Endodermal cell (in vitro differentiated cells): ENCODE measurements around the gene PAN2. TPM values are rescaled to one million over a fixed set of nuclear protein-coding genes. Genes with fewer than 3 reads are reported as not detected.
A peak's percentile ranks its signal among the peaks of the same experiment; 100 is the strongest.

Experiments used
- DNase-seq: peaks from one replicate; pipeline ENCODE4 v3.0.0-alpha.2; 2017
- H3K27ac ChIP-seq: 2 replicates; pipeline ENCODE4 v1.5.1; 2013; ENCODE audit warnings: mild to moderate bottlenecking, low read depth, low read length, moderate library complexity
- H3K27me3 ChIP-seq: 2 replicates; pipeline ENCODE4 v1.6.1; 2013; ENCODE audit warnings: mild to moderate bottlenecking, low read length, moderate library complexity; ENCODE audit not compliant: insufficient read depth, control insufficient read depth, poor library complexity, severe bottlenecking
- H3K36me3 ChIP-seq: 2 replicates; pipeline ENCODE4 v1.7.0; 2013; ENCODE audit warnings: mild to moderate bottlenecking, low read length, moderate library complexity; ENCODE audit not compliant: control insufficient read depth, insufficient read depth
- H3K4me1 ChIP-seq: one replicate; pipeline ENCODE4 v1.7.0; 2013; ENCODE audit warnings: low read length; ENCODE audit not compliant: control insufficient read depth, insufficient read depth
- H3K4me3 ChIP-seq: 2 replicates; pipeline ENCODE4 v1.5.1; 2013; ENCODE audit warnings: mild to moderate bottlenecking, low read length, moderate library complexity
- H3K9ac ChIP-seq: 2 replicates; pipeline ENCODE4 v1.6.1; 2013; ENCODE audit warnings: mild to moderate bottlenecking, low read length, moderate library complexity; ENCODE audit not compliant: poor library complexity, severe bottlenecking; ENCODE audit errors: extremely low read depth
- H3K9me3 ChIP-seq: 2 replicates; pipeline ENCODE4 v1.6.1; 2013; ENCODE audit warnings: mild to moderate bottlenecking, low read length, moderate library complexity; ENCODE audit not compliant: control insufficient read depth
- H3K27ac Mint-ChIP-seq: 2 replicates; pipeline ENCODE4 v1.8.0; 2020; ENCODE audit warnings: mixed read lengths
- H3K27me3 Mint-ChIP-seq: 2 replicates; pipeline ENCODE4 v1.8.0; 2021; ENCODE audit warnings: mild to moderate bottlenecking, mixed read lengths; ENCODE audit not compliant: insufficient read depth
- H3K36me3 Mint-ChIP-seq: 2 replicates; pipeline ENCODE4 v1.8.0; 2020; ENCODE audit warnings: low read depth, mixed read lengths
- H3K4me1 Mint-ChIP-seq: 2 replicates; pipeline ENCODE4 v1.8.0; 2020; ENCODE audit warnings: mixed read lengths
- H3K4me3 Mint-ChIP-seq: 2 replicates; pipeline ENCODE4 v1.8.0; 2020; ENCODE audit warnings: mild to moderate bottlenecking, moderate library complexity, mixed read lengths
- H3K9me3 Mint-ChIP-seq: 2 replicates; pipeline ENCODE4 v1.8.0; 2020; ENCODE audit warnings: mild to moderate bottlenecking, mixed read lengths
- CTCF ChIP-seq: fragments of 200-600 bp; sonication (generic); conservative IDR thresholded peaks from 2 replicates; pipeline ENCODE4 v1.5.0; 2021; ENCODE audit warnings: antibody characterized with exemption, mild to moderate bottlenecking
- WGBS, 2 experiments: methylation state at CpG; one replicate each; pipeline versions ENCODE4 v1.1.5 to v1.1.7; 2013; ENCODE audit warnings: missing lambda C conversion rate in 2 of 2, mixed read lengths in 1 of 2; ENCODE audit not compliant: insufficient coverage in 1 of 2, insufficient read length in 1 of 2; 5-methylcytosine and 5-hydroxymethylcytosine counted together
- total RNA-seq, 2 donors: library from RNA; stranded (reverse); fragmentation: NEBNext Ultra II Directional in 1 of 2; extraction: Animal tissue kit (Norgen Biotek cat#: 25700) in 1 of 2; gene quantifications; 2 replicates in 1 of 2; 3 replicates in 1 of 2; pipeline ENCODE4 v1.2.1, GENCODE V29; 2021

PAN2 gene
- total RNA-seq, 2 donors from 2014 or later = 66.5 to 90.3 TPM

DNA sequence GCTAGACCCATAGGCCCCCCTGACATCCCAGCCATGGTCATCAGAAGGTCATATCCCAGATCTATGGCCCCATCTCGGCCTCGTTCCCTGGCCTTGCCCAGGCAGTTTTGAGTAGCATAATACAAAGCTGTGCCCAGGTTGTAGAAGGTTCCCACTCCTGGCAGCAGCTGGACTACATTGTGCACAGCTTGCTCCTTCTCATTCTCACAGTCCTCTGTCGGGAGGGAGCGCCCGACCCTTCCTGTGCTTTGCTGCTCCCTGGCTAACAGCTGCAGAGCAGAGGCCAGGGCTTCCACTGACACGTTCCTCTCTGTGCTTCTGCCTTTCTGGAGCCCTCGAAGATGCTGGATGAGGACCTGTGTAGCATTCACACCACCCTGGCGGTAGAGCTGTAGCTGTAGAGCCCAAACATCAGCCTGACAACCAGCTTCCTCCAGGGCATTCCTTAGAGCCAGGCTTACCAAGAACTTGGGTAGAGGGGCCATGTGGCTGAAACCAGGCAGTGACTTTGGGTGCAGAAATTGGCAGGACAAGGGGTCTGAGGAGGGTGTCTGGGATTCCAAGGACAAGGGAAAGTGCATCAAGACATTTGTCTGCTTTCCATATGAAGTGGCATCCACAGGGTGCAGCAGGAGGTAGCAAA is 27.8 kb upstream of the PAN2 start:
- DNase-seq = peak; percentile 43
- no peaks in the 10 kb centered on the region for H3K9me3 Mint-ChIP-seq
- H3K4me1 Mint-ChIP-seq = peaks cover 6% of the 10 kb centered on the region
- no peak for TF ChIP-seq CTCF
- no peak overlapping the region for H3K9ac ChIP-seq
- no peak overlapping the region for H3K27ac ChIP-seq
- H3K4me3 ChIP-seq = no peak overlapping the region
- peak overlapping the region; percentile 88 for H3K4me3 Mint-ChIP-seq
- no peaks in the 10 kb centered on the region for H3K36me3 Mint-ChIP-seq
- 81 to 88% methylated on average over 6 to 8 of the region's 8 CpGs for WGBS, 2 experiments
- H3K27ac Mint-ChIP-seq = peak overlapping the region; percentile 96
- H3K36me3 ChIP-seq = no peaks in the 10 kb centered on the region
- H3K4me1 ChIP-seq = no peaks in the 10 kb centered on the region
- no peaks in the 10 kb centered on the region for H3K27me3 ChIP-seq
- H3K27me3 Mint-ChIP-seq = peaks cover 29% of the 10 kb centered on the region
- no peaks in the 10 kb centered on the region for H3K9me3 ChIP-seq

DNA sequence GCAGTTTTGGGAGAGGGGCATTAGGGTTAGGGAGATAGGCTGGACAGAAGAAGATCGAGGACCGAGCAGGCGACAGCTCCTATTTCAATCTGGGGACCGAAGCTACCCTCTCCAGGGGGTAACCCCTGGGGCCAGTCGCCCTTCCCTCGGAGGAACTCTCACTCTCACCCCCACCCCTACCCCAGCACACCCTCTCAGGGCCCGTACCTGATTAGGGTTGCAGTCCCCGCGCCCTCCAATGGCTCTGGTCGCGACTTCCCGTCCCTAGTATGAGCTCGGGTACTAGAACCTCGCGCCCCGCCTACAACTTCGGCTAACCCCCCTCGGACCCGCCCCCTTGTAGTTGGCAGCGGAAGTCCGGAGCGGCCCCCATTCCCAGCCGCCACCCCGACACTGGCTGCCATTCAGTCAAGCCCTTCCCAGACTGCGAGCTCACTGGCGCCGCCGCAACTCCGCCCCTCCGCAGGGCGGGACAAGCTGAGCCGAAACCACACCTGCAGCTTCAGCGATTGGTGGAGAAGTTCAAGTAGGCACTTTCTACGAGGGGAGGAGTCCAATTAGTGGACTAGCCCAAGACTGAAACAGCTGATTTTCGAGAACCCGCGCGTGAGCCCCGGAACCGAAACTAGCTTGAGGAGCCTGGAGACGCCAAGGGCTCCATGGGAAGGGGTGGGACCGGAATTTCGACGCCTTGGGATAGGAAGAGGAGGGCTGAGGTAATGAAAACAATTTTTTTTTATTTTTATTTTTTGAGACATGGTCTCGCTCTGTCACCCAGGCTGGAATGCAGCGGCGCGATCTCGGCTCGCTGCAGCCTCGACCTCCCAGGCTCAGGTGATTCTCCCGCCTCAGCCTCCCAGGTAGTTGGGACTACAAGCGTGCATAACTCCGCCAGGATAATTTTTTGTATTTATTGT is 26.3 kb upstream of the PAN2 start, which contains the start of gene STAT2:
TSS of gene STAT2 (minus strand) at position 257 of the 917 bp plus-strand sequence. CDS start 3,536 bp downstream, outside the sequence.
- DNase-seq = peak; percentile 100
- peak within 1 kb of the TSS; percentile 74 for H3K9ac ChIP-seq
- Mint-ChIP-seq H3K27me3 (peaks cover 26% of the 10 kb centered on the region), H3K4me1 (peaks cover 6% of the 10 kb centered on the region), H3K9me3 (no peaks in the 10 kb centered on the region), H3K27ac (peak within 1 kb of the TSS; percentile 96), H3K36me3 (peaks cover 8% of the 10 kb centered on the region), H3K4me3 (peak within 1 kb of the TSS; percentile 88)
- peaks cover 12% of the 10 kb centered on the region for H3K36me3 ChIP-seq
- TF ChIP-seq CTCF = no peak
- H3K27ac ChIP-seq = no peak within 1 kb of the TSS
- H3K9me3 ChIP-seq = no peaks in the 10 kb centered on the region
- peak within 1 kb of the TSS; percentile 100 for H3K4me3 ChIP-seq
- 0% methylated on average over 17 to 54 of the region's 54 CpGs for WGBS, 2 experiments
- H3K4me1 ChIP-seq = no peaks in the 10 kb centered on the region
- no peaks in the 10 kb centered on the region for H3K27me3 ChIP-seq

DNA sequence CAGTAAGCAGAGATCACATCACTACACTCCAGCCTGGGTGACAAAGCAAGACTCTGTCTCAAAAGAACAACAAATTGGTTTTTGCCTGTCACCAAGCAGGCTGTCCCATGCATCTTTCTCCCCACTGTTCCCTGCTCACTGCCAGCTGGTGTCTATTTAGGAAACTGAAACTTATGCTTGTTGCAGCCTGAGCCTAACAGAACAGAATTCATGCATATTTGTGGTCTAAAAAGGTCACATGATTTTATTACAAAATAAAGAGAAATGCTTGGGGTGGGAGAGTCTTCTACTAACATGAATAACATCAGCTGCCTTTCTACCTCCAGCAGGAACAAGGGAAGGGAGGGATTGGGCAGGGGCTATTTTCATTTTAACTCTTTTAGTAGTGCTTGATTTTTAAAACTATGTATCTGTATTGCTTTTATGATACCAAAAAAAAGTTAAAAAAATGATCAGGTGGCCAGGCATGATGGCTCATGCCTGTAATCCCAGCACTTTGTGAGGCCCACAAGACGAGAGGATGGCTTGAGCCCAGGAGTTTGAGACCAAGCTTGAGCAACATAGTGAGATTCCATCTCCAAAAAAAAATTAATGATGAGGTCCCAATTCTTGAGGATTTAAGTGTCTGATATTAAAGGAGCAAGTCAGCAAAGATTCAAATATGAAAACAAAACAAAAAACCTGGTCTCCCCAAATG is 25.2 kb upstream of the PAN2 start:
- TF ChIP-seq CTCF = no peak

More for the DNA sequence above, 25.2 kb upstream of the PAN2 start:
- Histone ChIP-seq H3K9ac (peak overlapping the region; percentile 74), H3K4me3 (peak overlapping the region; percentile 100), H3K27ac (no peak overlapping the region), H3K36me3 (peaks cover 23% of the 10 kb centered on the region), H3K27me3 (no peaks in the 10 kb centered on the region), H3K4me1 (no peaks in the 10 kb centered on the region), H3K9me3 (no peaks in the 10 kb centered on the region)
- WGBS, 2 experiments = 64 to 85% methylated on average over 1 of the region's 1 CpG
- no peaks in the 10 kb centered on the region for H3K9me3 Mint-ChIP-seq
- peaks cover 20% of the 10 kb centered on the region for H3K27me3 Mint-ChIP-seq
- DNase-seq = peak; percentile 44
- H3K4me3 Mint-ChIP-seq = peak overlapping the region; percentile 88
- H3K4me1 Mint-ChIP-seq = peaks cover 6% of the 10 kb centered on the region
- peak overlapping the region; percentile 96 for H3K27ac Mint-ChIP-seq
- H3K36me3 Mint-ChIP-seq = peaks cover 20% of the 10 kb centered on the region
